Stomach smooth muscle (tissue), 2 donors: ENCODE measurements around the gene STX2.
"Not testable (repeated sequence)": the region's sequence is repeated elsewhere in the genome, so short reads cannot be mapped to it uniquely, and the experiment has no call there.

ENCODE experiments used
- H3K27ac ChIP-seq: one replicate; pipeline ENCODE4 v1.7.0; 2013; ENCODE audit warnings: mild to moderate bottlenecking, low read length, inconsistent platforms
- H3K27me3 ChIP-seq, 2 donors: one replicate each; pipeline ENCODE4 v1.7.0; 2013; ENCODE audit warnings: low read length in 2 of 2; ENCODE audit not compliant: insufficient read depth in 2 of 2, control insufficient read depth in 1 of 2
- H3K36me3 ChIP-seq, 2 donors: one replicate each; pipeline ENCODE4 v1.7.0; 2013; ENCODE audit warnings: low read length in 2 of 2; ENCODE audit not compliant: control insufficient read depth in 2 of 2, insufficient read depth in 2 of 2
- H3K4me1 ChIP-seq: one replicate; pipeline ENCODE4 v1.7.0; 2013; ENCODE audit warnings: low read length; ENCODE audit not compliant: control insufficient read depth, insufficient read depth
- H3K4me3 ChIP-seq, 2 donors: one replicate each; pipeline ENCODE4 v1.7.0; 2013; ENCODE audit warnings: low read length in 2 of 2
- H3K9ac ChIP-seq, 2 donors: one replicate each; pipeline ENCODE4 v1.7.0; 2013; ENCODE audit warnings: low read length in 2 of 2, mild to moderate bottlenecking in 1 of 2
- H3K9me3 ChIP-seq, 2 donors: one replicate each; pipeline ENCODE4 v1.7.0; 2013; ENCODE audit warnings: low read length in 2 of 2; ENCODE audit not compliant: control insufficient read depth in 2 of 2
- donor health status: healthy.
- donor health status: Pancreatic carcinoma.

Gene STX2

GRCh38 chr12:130796985-130797686, 41.9 kb downstream of the STX2 start:
- Histone ChIP-seq H3K9me3 (no peaks in the 10 kb centered on the region), H3K27me3 (no peaks in the 10 kb centered on the region), H3K4me3 (no peak overlapping the region), H3K9ac (no peak overlapping the region), H3K4me1 (no peaks in the 10 kb centered on the region), H3K27ac (no peak overlapping the region), H3K36me3 (peaks cover 43 to 61% of the 10 kb centered on the region in 2 donors)

- no peak overlapping the region for H3K27ac ChIP-seq
- peaks cover 47 to 61% of the 10 kb centered on the region in 2 donors for H3K36me3 ChIP-seq
- H3K4me1 ChIP-seq: no peaks in the 10 kb centered on the region
Observed at GRCh38 chr12:130795906-130796305, 43.1 kb downstream of the STX2 start.

GRCh38 chr12:130793554-130793849, 45.5 kb downstream of the STX2 start:
- H3K4me1 ChIP-seq: no peaks in the 10 kb centered on the region
- no peak overlapping the region for H3K4me3 ChIP-seq
- peaks cover 35 to 46% of the 10 kb centered on the region in 2 donors for H3K36me3 ChIP-seq
- no peaks in the 10 kb centered on the region for H3K9me3 ChIP-seq
- no peak overlapping the region for H3K9ac ChIP-seq
- no peak overlapping the region for H3K27ac ChIP-seq
- no peaks in the 10 kb centered on the region for H3K27me3 ChIP-seq

More at GRCh38 chr12:130795906-130796305, 43.1 kb downstream of the STX2 start:
- no peaks in the 10 kb centered on the region for H3K9me3 ChIP-seq
- H3K27me3 ChIP-seq: no peaks in the 10 kb centered on the region
- no peak overlapping the region for H3K9ac ChIP-seq
- H3K4me3 ChIP-seq: no peak overlapping the region

- H3K27ac ChIP-seq: no peak overlapping the region
- H3K36me3 ChIP-seq: peaks cover 32 to 48% of the 10 kb centered on the region in 2 donors
- no peak overlapping the region for H3K4me3 ChIP-seq
- no peaks in the 10 kb centered on the region for H3K27me3 ChIP-seq
- no peaks in the 10 kb centered on the region for H3K9me3 ChIP-seq
- no peak overlapping the region for H3K9ac ChIP-seq
- no peaks in the 10 kb centered on the region for H3K4me1 ChIP-seq
Observed at GRCh38 chr12:130792821-130793553, 46.1 kb downstream of the STX2 start.

GRCh38 chr12:130791629-130792028, 47.4 kb downstream of the STX2 start:
- H3K9me3 ChIP-seq: no peaks in the 10 kb centered on the region
- no peak overlapping the region for H3K27ac ChIP-seq
- H3K9ac ChIP-seq: no peak overlapping the region
- H3K36me3 ChIP-seq: peaks cover 23 to 38% of the 10 kb centered on the region in 2 donors
- no peaks in the 10 kb centered on the region for H3K27me3 ChIP-seq
- no peaks in the 10 kb centered on the region for H3K4me1 ChIP-seq
- H3K4me3 ChIP-seq: no peak overlapping the region

GRCh38 chr12:130788515-130788914, 50.5 kb downstream of the STX2 start:
- H3K36me3 ChIP-seq: peaks cover 23 to 33% of the 10 kb centered on the region in 2 donors
- H3K4me3 ChIP-seq: no peak overlapping the region
- H3K9ac ChIP-seq: no peak overlapping the region
- H3K9me3 ChIP-seq: no peaks in the 10 kb centered on the region
- H3K27ac ChIP-seq: no peak overlapping the region
- H3K4me1 ChIP-seq: no peaks in the 10 kb centered on the region
- H3K27me3 ChIP-seq: no peaks in the 10 kb centered on the region

- H3K4me3 ChIP-seq: no peak overlapping the region
- no peaks in the 10 kb centered on the region for H3K27me3 ChIP-seq
- H3K27ac ChIP-seq: no peak overlapping the region
- no peaks in the 10 kb centered on the region for H3K4me1 ChIP-seq
- H3K9me3 ChIP-seq: no peaks in the 10 kb centered on the region
- H3K36me3 ChIP-seq: peaks cover 19 to 29% of the 10 kb centered on the region in 2 donors
- no peak overlapping the region for H3K9ac ChIP-seq
Observed at GRCh38 chr12:130787445-130788410, 51.3 kb downstream of the STX2 start.

- Histone ChIP-seq H3K9me3 (no peaks in the 10 kb centered on the region), H3K27me3 (no peaks in the 10 kb centered on the region), H3K27ac (no peak overlapping the region), H3K36me3 (peaks cover 19 to 24% of the 10 kb centered on the region in 2 donors), H3K4me1 (no peaks in the 10 kb centered on the region), H3K9ac (no peak overlapping the region), H3K4me3 (no peak overlapping the region)
Observed at GRCh38 chr12:130787041-130787440, 52.0 kb downstream of the STX2 start.

- no peaks in the 10 kb centered on the region for H3K9me3 ChIP-seq
- no peaks in the 10 kb centered on the region for H3K27me3 ChIP-seq
- H3K4me1 ChIP-seq: no peaks in the 10 kb centered on the region
- no peak overlapping the region for H3K9ac ChIP-seq
- H3K27ac ChIP-seq: no peak overlapping the region
- peaks cover 8 to 15% of the 10 kb centered on the region in 2 donors for H3K36me3 ChIP-seq
- H3K4me3 ChIP-seq: no peak overlapping the region
Observed at GRCh38 chr12:130783110-130783715, 55.8 kb downstream of the STX2 start.

- peaks cover 8 to 14% of the 10 kb centered on the region in 2 donors for H3K36me3 ChIP-seq
- H3K4me3 ChIP-seq, H3K4me1 ChIP-seq, H3K9me3 ChIP-seq, H3K27me3 ChIP-seq, H3K27ac ChIP-seq, H3K9ac ChIP-seq: not testable (repeated sequence)
Observed at GRCh38 chr12:130782245-130782644, 56.8 kb downstream of the STX2 start.
